Mucosa of gallbladder (tissue), 1 donor: ENCODE data around the gene NAA25. TPM values are rescaled to one million over a fixed set of nuclear protein-coding genes. Genes with fewer than 3 reads are reported as not detected.
"Not testable (repeated sequence)": the region's sequence is repeated elsewhere in the genome, so short reads cannot be mapped to it uniquely, and the experiment has no call there.

Source experiments
- DNase-seq: peaks from one replicate; pipeline ENCODE4 v3.0.0-alpha.2; 2020; ENCODE audit warnings: low spot score
- total RNA-seq: library from RNA; stranded (reverse); gene quantifications from one replicate; pipeline ENCODE4 v1.2.1, GENCODE V29; 2021
- donor health status: DM: no; HTN: no; CAD: no.

NAA25 gene
- total RNA-seq, 1 donor from 2014 or later: 15.8 TPM

GRCh38 chr12:112009596-112009995 lies 99.0 kb downstream of the NAA25 start:
- not testable (repeated sequence) for DNase-seq

GRCh38 chr12:112008918-112009317 lies 99.7 kb downstream of the NAA25 start:
- no peak for DNase-seq

GRCh38 chr12:112007945-112008344 lies 100.6 kb downstream of the NAA25 start:
- no peak for DNase-seq

- DNase-seq: peak; percentile 53
These were observed 102.9 kb downstream of the NAA25 start for GRCh38 chr12:112005419-112006395.

DNA sequence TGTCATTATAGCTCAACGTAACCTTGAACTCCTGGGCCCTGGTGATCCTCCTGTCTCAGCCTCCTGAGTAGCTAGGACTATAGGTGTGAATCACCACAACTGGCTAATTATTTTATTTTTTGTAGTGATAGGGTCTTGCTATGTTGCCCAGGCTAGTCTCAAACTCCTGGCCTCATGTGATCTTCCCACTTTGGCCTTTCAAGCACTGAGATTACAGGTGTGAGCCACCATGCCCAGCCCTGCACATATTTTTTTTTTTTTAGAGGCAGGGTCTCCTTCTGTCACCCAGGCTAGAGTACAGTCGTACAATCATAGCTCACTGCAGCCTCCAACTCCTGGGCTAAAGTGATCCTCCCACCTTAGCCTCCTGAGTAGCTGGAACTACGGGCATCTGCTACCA lies 104.5 kb downstream of the NAA25 start:
- DNase-seq: no peak

GRCh38 chr12:112001576-112001975 lies 107.0 kb downstream of the NAA25 start:
- no peak for DNase-seq

DNA sequence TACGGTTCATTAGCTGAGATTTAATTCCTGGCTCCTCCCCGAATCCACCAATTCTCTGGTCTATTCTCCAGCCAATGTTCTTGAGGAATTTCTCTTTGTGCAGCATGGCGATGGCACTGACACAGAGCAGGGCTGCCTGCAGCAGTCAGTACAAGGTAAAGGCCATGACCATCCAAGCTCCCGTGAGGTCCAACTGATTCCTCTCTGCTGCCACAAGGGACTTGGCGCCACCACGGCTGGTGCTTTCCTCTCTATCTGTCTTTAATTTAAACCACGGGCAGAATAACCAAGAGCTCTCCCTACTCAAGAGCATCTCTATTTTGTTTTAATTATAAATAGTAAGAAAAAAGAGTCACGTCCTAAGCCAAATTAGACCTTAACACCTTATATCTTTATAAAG lies 107.8 kb downstream of the NAA25 start:
- no peak for DNase-seq

GRCh38 chr12:111999129-111999528 lies 109.5 kb downstream of the NAA25 start:
- not testable (repeated sequence) for DNase-seq

DNA sequence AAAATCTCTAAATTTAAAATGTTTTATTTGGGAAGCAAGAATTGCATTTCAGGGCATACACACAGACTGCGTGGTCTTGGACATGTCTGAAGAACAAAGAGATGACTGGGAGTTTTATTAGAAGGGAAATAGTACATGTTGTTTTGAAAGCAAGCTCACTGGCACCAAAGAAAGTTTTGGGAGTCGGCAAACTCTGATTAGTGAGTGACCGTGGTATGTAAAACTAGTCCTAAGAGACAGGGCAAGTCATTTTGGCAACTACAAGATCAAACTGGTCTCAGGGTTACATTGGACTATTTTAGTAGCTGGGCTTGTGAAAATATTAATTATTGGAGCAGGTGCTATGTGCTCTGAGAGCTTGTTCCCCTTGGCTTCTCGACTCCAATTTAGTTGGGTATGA lies 110.6 kb downstream of the NAA25 start:
- DNase-seq: no peak

GRCh38 chr12:111997300-111997699 lies 111.3 kb downstream of the NAA25 start:
- DNase-seq: no peak

GRCh38 chr12:111995782-111996480 lies 112.7 kb downstream of the NAA25 start:
- no peak for DNase-seq

GRCh38 chr12:111994211-111995111 lies 114.1 kb downstream of the NAA25 start:
- not testable (repeated sequence) for DNase-seq

GRCh38 chr12:111993292-111994150 lies 115.1 kb downstream of the NAA25 start:
- DNase-seq: no peak

- no peak for DNase-seq
These were observed 116.1 kb downstream of the NAA25 start for GRCh38 chr12:111992464-111992863.

GRCh38 chr12:111991946-111992345 lies 116.6 kb downstream of the NAA25 start:
- no peak for DNase-seq

DNA sequence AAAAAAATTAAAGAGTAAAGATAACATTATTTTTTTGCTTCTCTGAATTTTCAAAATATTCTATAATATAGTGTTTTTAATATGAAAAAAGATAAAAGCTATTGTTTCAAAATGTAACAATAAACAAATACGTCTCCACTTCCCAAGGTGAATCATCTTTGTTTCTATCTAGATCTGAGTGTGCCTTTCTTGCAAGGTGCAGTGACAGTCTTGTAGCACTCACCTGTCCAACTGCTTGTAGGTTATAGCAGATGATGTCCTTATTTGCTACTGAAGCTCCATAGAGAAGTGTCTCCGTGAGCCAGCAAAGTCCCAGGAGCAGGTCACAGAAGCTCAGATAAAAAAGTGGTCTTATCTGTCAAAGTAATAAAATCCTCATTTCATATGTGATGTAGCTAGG lies 117.0 kb downstream of the NAA25 start:
- no peak for DNase-seq

DNA sequence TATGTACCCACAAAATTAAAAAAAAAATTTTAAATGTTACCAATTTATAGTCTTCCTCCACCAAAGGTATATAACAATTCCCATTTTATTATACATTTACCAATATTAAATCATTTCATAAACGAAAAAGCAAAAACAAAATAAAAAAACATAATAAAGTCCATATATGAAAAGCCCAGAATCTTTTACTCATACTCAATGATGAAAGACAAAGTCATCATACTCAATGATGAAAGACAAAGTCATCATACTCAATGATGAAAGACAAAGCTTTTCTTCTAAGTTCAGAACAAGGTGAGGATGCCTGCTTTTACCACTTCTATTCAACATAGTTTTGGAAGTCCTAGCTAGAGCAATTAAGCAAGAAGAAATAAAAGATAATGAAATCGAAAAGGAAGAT lies 123.8 kb downstream of the NAA25 start:
- DNase-seq: no peak

GRCh38 chr12:111981987-111982386 lies 126.6 kb downstream of the NAA25 start:
- DNase-seq: no peak

DNA sequence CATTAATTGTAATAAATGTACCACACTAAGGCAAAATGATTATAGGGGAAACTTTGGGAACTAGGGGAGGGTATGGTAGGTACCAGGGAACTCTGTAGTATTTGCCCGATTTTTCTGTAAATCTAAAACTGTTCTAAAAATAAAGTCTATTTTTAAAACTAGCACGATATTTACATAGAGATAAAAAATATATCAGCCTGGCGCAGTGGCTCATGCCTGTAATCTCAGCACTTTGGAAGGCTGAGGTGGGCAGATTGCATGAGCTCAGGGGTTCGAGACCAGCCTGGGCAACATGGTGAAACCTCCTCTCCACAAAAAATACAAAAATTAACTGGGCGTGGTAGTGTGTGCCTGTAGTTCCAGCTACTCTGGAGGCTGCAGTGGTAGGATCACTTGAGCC lies 128.0 kb downstream of the NAA25 start:
- DNase-seq: no peak

- DNase-seq: no peak
These were observed 130.0 kb downstream of the NAA25 start for GRCh38 chr12:111978545-111978944.

DNA sequence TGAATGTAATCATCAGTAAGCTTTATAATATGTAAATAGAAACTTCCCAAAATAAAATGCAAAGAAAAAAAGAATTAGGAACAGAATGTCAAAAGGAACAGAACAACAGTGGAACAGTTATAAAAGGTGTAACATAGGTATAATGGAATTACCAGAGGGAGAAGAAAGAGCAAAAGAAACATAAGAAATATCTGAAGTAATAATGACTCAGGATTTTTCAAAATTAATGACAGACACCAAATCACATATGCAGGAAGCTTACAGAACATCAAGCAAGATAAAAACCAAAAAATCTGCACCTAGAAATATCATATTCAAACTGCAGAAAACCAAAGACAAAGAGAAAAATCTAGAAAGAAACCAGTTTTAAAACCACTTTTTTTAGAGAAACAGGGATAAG lies 131.7 kb downstream of the NAA25 start:
- no peak for DNase-seq
